ENCODE data around the gene TMEM108.

GRCh38 chr3:133246773-133247172 is 208.6 kb downstream of the TMEM108 start:
- no peak for TF ChIP-seq CTCF (conservative IDR thresholded peaks at IDR 0.05; ENCODE audit: low read depth, low read length)
- TF ChIP-seq ELK1 (IDR thresholded peaks at IDR 0.05; ENCODE audit: borderline replicate concordance, low read depth, low read length), result no peak
- no peak for TF ChIP-seq RAD21 (IDR thresholded peaks at IDR 0.05; ENCODE audit: low read length)
- no peak for TF ChIP-seq RCOR1 (IDR thresholded peaks at IDR 0.05; ENCODE audit: insufficient replicate concordance, low read length)
- TF ChIP-seq POLR2A (IDR thresholded peaks at IDR 0.05; ENCODE audit: low read depth, low read length), result no peak
- TF ChIP-seq USF2 (IDR thresholded peaks at IDR 0.05; ENCODE audit: low read depth, low read length), result no peak
